ENCODE results near the gene SAP30BP. TPM values are rescaled to one million over a fixed set of nuclear protein-coding genes. Genes with fewer than 3 reads are reported as not detected.

Gene SAP30BP
- total and polyA plus RNA-seq, 10 of the 15 experiments (the other 5 are each of a cell fraction or from before 2014, with no cell fraction given), result 57.9 to 166 (median 94.5) TPM

GRCh38 chr17:75629157-75629556 is 38.0 kb upstream of the SAP30BP start:
- ATAC-seq (no peak), FAIRE-seq (no peak), DNase-seq (ENCODE audit: low read depth, low spot score) (no peak)
- Histone ChIP-seq H3K9ac (ENCODE audit: control insufficient read depth, insufficient read depth, low read length) (no peak overlapping the region), H3K36me3 (ENCODE audit: control insufficient read depth in 2 of 2, insufficient read depth in 2 of 2, low read length in 1 of 2) (peaks cover 0 to 2% of the 10 kb centered on the region in 2 experiments; a peak in 2 of 4 replicates), H3K27me3 (replicated peaks in 1 of 2; ENCODE audit: control insufficient read depth in 2 of 2, insufficient read depth in 2 of 2, low read length in 1 of 2) (no peaks in the 10 kb centered on the region), H2AFZ (ENCODE audit: control insufficient read depth, low read depth, low read length) (no peak overlapping the region), H3K79me2 (ENCODE audit: control insufficient read depth, insufficient read depth, low read length) (no peaks in the 10 kb centered on the region), H4K20me1 (ENCODE audit: control insufficient read depth, insufficient read depth) (no peaks in the 10 kb centered on the region), H3K9me3 (replicated peaks; ENCODE audit: control insufficient read depth, insufficient read depth, low read length) (no peaks in the 10 kb centered on the region), H3K4me3 (no peak overlapping the region), H3K4me2 (ENCODE audit: control insufficient read depth, insufficient read depth) (no peak overlapping the region), H3K4me1 (ENCODE audit: control insufficient read depth, insufficient read depth, low read length) (peaks cover 8% of the 10 kb centered on the region), H3K27ac (ENCODE audit: control insufficient read depth, insufficient read depth) (no peak overlapping the region)
- ChIA-PET RAD21 (ENCODE audit: unreplicated experiment) (interaction anchor here (0.6 to 6.3 kb wide), 2 partner anchors 119 to 124 kb away, joined by 3 to 148 read pairs; no protein-coding TSS in a partner anchor), CTCF (interaction anchor here (0.6 to 13.0 kb wide), 5 partner anchors 24 to 124 kb away, joined by 3 to 349 read pairs (median 8); a partner anchor contains a TSS), SMC1A (ENCODE audit: uncharacterized antibody, unreplicated experiment) (no interaction called here), POLR2A (no interaction called here)
- intact Hi-C loops (cut with micrococcal nuclease; ENCODE audit: unreplicated experiment) (no loop called here), in situ Hi-C loops (cut with MboI) (no loop called here)
- no peak for TF ChIP-seq ASH2L (IDR thresholded peaks at IDR 0.05; ENCODE audit: borderline replicate concordance, low read depth)
- TF ChIP-seq BCL11A (IDR thresholded peaks at IDR 0.05; ENCODE audit: low read depth, low read length), result no peak
- TF ChIP-seq MTA2 (IDR thresholded peaks at IDR 0.05; ENCODE audit: low read depth), result no peak
- no peak for TF ChIP-seq TCF12 (IDR thresholded peaks at IDR 0.05; ENCODE audit: low read depth, low read length)
- no peak for TF ChIP-seq ATF3 (IDR thresholded peaks at IDR 0.05; ENCODE audit: borderline replicate concordance, extremely low read depth, low read depth, low read length)
- TF ChIP-seq HDAC2 (IDR thresholded peaks at IDR 0.05), result no peak
- 79% methylated on average over 14 of the region's 14 CpGs for WGBS (ENCODE audit: insufficient coverage, insufficient replicate concordance, low lambda C conversion rate, missing lambda C conversion rate)
- BruUV-seq (replicated peaks), result no TSS peak
